Transverse colon (tissue), 4 donors: Measurements from ENCODE around the gene SLC34A1. TPM values are rescaled to one million over a fixed set of nuclear protein-coding genes. Genes with fewer than 3 reads are reported as not detected.

Experiments
- DNase-seq: peaks from one replicate; pipeline ENCODE4 v3.0.0-alpha.2; 2019
- H3K27ac ChIP-seq, 4 donors: fragments of 200-600 bp; sonication (generic); 2 replicates each; pipeline ENCODE4 v1.5.1; 2016 to 2018; ENCODE audit warnings: inconsistent platforms in 4 of 4
- H3K27me3 ChIP-seq: fragments of 200-600 bp; sonication (generic); 2 replicates; pipeline ENCODE4 v1.5.1; 2017; ENCODE audit warnings: inconsistent platforms
- H3K36me3 ChIP-seq, 4 donors: fragments of 200-600 bp; sonication (generic); 2 replicates each; pipeline ENCODE4 v1.5.1; 2017 to 2019; ENCODE audit warnings: inconsistent platforms in 4 of 4
- H3K4me1 ChIP-seq, 4 donors: fragments of 200-600 bp; sonication (generic); 2 replicates each; pipeline ENCODE4 v1.5.1; 2017 to 2020; ENCODE audit warnings: inconsistent platforms in 4 of 4
- H3K4me3 ChIP-seq, 4 donors: fragments of 200-600 bp; sonication (generic); 1 replicate in 1 of 4; 2 replicates in 3 of 4; pipeline versions ENCODE4 v1.5.1 to v1.6.1; 2017 to 2019; ENCODE audit warnings: inconsistent platforms in 4 of 4
- H3K9me3 ChIP-seq, 2 donors: fragments of 200-600 bp; sonication (generic); 2 replicates each; pipeline ENCODE4 v1.5.1; 2017 to 2019; ENCODE audit warnings: inconsistent platforms in 2 of 2
- CTCF ChIP-seq, 5 experiments: fragments of 200-600 bp in 3 of 5; fragments of 450-650 bp in 2 of 5; sonication (generic) in 3 of 5; IDR thresholded peaks; 1 replicate in 2 of 5; 2 replicates in 3 of 5; pipeline ENCODE4 v1.5.1; 2016 to 2017; ENCODE audit warnings: antibody characterized with exemption in 5 of 5, inconsistent platforms in 3 of 5, mild to moderate bottlenecking in 2 of 5, moderate library complexity in 1 of 5
- EP300 ChIP-seq: sonication (generic); formaldehyde crosslinking; IDR thresholded peaks from one replicate; pipeline ENCODE4 v1.6.1; 2017; ENCODE audit warnings: antibody characterized with exemption, low read depth
- POLR2A ChIP-seq: fragments of 450-650 bp; IDR thresholded peaks from one replicate; pipeline ENCODE4 v1.6.1; 2016; ENCODE audit warnings: antibody characterized with exemption, mild to moderate bottlenecking, moderate library complexity
- POLR2AphosphoS5 ChIP-seq, 3 donors: sonication (generic); formaldehyde crosslinking; IDR thresholded peaks; one replicate each; pipeline ENCODE4 v1.6.1; 2016; ENCODE audit warnings: antibody characterized with exemption in 3 of 3
- WGBS, 2 donors: methylation state at CpG; one replicate each; pipeline ENCODE4 v1.1.5; 2018; ENCODE audit warnings: low coverage in 1 of 2; 5-methylcytosine and 5-hydroxymethylcytosine counted together
- in situ Hi-C, 4 donors: fragments of 200-750 bp; cut with MboI; loops; one replicate each; pipeline versions ENCODE4 v1.15.0 to v1.15.1; 2017; ENCODE audit warnings: low sequenced_read_pairs in 3 of 4, low pct_ligation_motif_present in 1 of 4, low pct_unique_long_range_greater_than_20kb in 1 of 4
- intact Hi-C: fragments of 100-400 bp; cut with DNase I; formaldehyde crosslinking; loops from one replicate; pipeline ENCODE4 v1.15.1; 2023; ENCODE audit warnings: low total_unique reads
- total RNA-seq, 4 donors: library from RNA; depleted of rRNA; stranded (reverse); fragments of >200 nt; gene quantifications; one replicate each; pipeline ENCODE4 v1.1.0, GENCODE V29; 2016

The SLC34A1 gene
- total RNA-seq, 4 donors from 2014 or later: 0.55 TPM; not detected in 3

- Histone ChIP-seq H3K4me1 (peaks cover 20 to 38% (median 30%) of the 10 kb centered on the region in 4 donors), H3K27me3 (no peaks in the 10 kb centered on the region), H3K27ac (no peak overlapping the region), H3K9me3 (no peaks in the 10 kb centered on the region), H3K4me3 (no peak overlapping the region), H3K36me3 (no peaks in the 10 kb centered on the region)
- DNase-seq: no peak
- in situ Hi-C loops: no loop called here
- TF ChIP-seq CTCF (IDR thresholded peaks at IDR 0.05): no peak
- no peak for TF ChIP-seq POLR2AphosphoS5 (IDR thresholded peaks at IDR 0.05)
- TF ChIP-seq POLR2A: no peak
- no peak for TF ChIP-seq EP300
- intact Hi-C loops: no loop called here
- 70 to 92% methylated on average over 4 to 5 of the region's 5 CpGs for WGBS, 2 donors
Measured at GRCh38 chr5:177353093-177353492, 31.1 kb upstream of the SLC34A1 start.

- Histone ChIP-seq H3K27ac (no peak overlapping the region), H3K4me3 (no peak overlapping the region), H3K9me3 (no peaks in the 10 kb centered on the region), H3K4me1 (peaks cover 26 to 43% (median 36%) of the 10 kb centered on the region in 4 donors), H3K36me3 (no peaks in the 10 kb centered on the region), H3K27me3 (no peaks in the 10 kb centered on the region)
- no peak for DNase-seq
- intact Hi-C loops: no loop called here
- in situ Hi-C loops: no loop called here
- 80 to 94% methylated on average over 2 to 3 of the region's 3 CpGs for WGBS, 2 donors
- no peak for TF ChIP-seq POLR2A
- no peak for TF ChIP-seq EP300
Measured at GRCh38 chr5:177354256-177354655, 30.0 kb upstream of the SLC34A1 start.

GRCh38 chr5:177354711-177355110 lies 29.5 kb upstream of the SLC34A1 start:
- Histone ChIP-seq H3K4me1 (peaks cover 25 to 40% (median 31%) of the 10 kb centered on the region in 4 donors), H3K4me3 (no peak overlapping the region), H3K9me3 (no peaks in the 10 kb centered on the region), H3K36me3 (no peaks in the 10 kb centered on the region), H3K27me3 (no peaks in the 10 kb centered on the region), H3K27ac (no peak overlapping the region)
- 83 to 90% methylated on average over 2 to 3 of the region's 3 CpGs for WGBS, 2 donors
- in situ Hi-C loops (no loop called here), intact Hi-C loops (no loop called here)
- DNase-seq: no peak
- TF ChIP-seq POLR2A: no peak

GRCh38 chr5:177355162-177355867 lies 28.9 kb upstream of the SLC34A1 start:
- H3K4me3 ChIP-seq: no peak overlapping the region
- H3K36me3 ChIP-seq: no peaks in the 10 kb centered on the region
- WGBS, 2 donors: 83% methylated on average over 1 of the region's 1 CpG; no CpG with 5 or more reads in 1 of the 2 donors
- H3K4me1 ChIP-seq: peaks cover 19 to 34% (median 25%) of the 10 kb centered on the region in 4 donors
- intact Hi-C loops (no loop called here), in situ Hi-C loops (no loop called here)
- DNase-seq: no peak
- H3K27me3 ChIP-seq: no peaks in the 10 kb centered on the region
- TF ChIP-seq EP300 (no peak), CTCF (IDR thresholded peaks at IDR 0.05) (no peak), POLR2A (no peak), POLR2AphosphoS5 (IDR thresholded peaks at IDR 0.05) (no peak)
- no peak overlapping the region for H3K27ac ChIP-seq
- H3K9me3 ChIP-seq: no peaks in the 10 kb centered on the region

GRCh38 chr5:177355868-177356168 lies 28.4 kb upstream of the SLC34A1 start:
- no peak overlapping the region for H3K4me3 ChIP-seq
- 22 to 29% methylated on average over 1 of the region's 1 CpG for WGBS, 2 donors
- no peaks in the 10 kb centered on the region for H3K27me3 ChIP-seq
- TF ChIP-seq POLR2AphosphoS5 (IDR thresholded peaks at IDR 0.05) (no peak), CTCF (IDR thresholded peaks at IDR 0.05) (no peak), EP300 (no peak), POLR2A (no peak)
- H3K9me3 ChIP-seq: no peaks in the 10 kb centered on the region
- peaks cover 14 to 29% (median 20%) of the 10 kb centered on the region in 4 donors for H3K4me1 ChIP-seq
- H3K36me3 ChIP-seq: no peaks in the 10 kb centered on the region
- no peak for DNase-seq
- no peak overlapping the region for H3K27ac ChIP-seq
- in situ Hi-C loops: no loop called here
- intact Hi-C loops: no loop called here
